Measurements from ENCODE around the gene DDX17.
A peak's percentile ranks its signal among the peaks of the same experiment; 100 is the strongest.
"Not testable (repeated sequence)": the region's sequence is repeated elsewhere in the genome, so short reads cannot be mapped to it uniquely, and the experiment has no call there.

Gene DDX17

DNA sequence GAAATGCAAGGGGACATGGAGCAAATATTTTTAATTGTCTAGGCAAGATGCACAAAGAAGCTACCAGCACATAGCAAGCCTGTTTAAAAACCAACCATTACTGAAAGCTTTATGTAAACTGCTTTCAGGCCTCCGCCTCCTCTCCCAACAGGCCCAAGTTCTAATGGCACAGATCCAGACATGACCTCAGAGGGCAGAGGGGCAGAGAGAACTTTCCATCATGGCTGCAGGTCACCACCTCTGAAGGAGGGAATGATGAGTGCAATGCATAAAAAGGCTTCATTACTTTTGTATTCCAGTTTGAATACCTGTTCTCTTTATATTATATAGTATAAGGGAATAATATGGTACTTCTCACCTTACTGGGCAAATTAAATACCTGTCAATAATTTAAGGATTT, 15.2 kb downstream of the DDX17 start:
- DNase-seq = no peak

DNA sequence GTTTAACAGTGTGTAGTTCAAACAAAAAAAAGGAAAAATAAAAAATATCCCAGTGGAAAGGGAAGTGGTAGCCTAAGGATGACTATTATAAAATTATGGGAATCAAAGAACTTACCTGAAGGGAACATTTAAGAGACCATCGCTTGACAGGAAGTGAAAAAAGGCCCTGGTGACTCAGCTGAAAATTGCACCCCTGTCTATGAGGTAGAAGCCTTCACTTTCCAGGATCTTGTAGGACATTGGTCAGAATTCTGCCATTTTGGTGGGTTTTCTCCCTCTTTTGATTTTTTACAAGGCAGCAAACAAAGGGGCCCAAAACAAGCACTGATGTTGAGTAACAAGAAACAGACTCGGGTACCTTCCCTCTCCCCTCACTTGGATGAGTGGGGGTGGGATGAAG, 15.6 kb downstream of the DDX17 start:
- no peak for DNase-seq

- no peak for DNase-seq
Observed at GRCh38 chr22:38489561-38490145, 16.5 kb downstream of the DDX17 start.

DNA sequence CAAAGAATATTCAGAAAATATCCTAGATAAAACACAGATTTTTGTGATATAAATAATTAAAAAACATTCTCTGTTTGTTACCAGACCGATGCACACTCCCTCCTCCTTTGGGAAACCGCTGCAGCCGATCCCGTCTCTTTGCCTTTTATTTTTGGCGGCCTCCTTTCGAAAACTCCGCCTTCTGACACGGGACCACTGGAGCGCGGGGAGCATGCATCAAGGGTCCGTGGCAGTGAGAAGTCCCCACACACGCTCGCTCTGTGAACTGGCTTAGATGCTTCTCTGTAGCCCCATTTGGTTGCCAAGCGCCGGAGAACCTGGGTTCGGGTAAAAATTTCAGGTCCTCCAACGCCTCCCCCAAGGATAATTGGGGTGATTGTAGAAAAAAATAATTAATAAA, 17.0 kb downstream of the DDX17 start:
- no peak for DNase-seq

- no peak for DNase-seq
Observed at GRCh38 chr22:38487946-38488345, 18.2 kb downstream of the DDX17 start.

DNA sequence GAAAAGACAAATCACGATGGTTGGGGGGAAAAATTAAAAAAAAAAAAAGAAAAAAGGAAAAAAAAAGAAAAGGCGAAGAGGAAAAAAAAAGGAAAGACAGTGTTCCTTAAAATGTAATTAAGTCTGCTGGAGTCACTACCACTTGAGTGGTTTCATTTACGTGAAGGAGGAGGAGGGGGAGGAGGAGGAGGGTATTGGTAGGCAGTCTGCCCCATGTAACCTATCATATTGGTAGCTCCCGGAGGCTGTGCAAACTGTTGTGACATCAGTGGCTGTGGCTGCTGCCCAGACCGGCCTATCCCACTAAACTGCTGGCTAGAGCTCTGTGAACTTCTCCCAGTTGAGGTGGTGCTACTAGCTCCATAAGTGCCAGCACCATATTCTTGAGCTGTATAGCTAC, 20.3 kb downstream of the DDX17 start:
- no peak for DNase-seq

GRCh38 chr22:38484244-38484643, 21.9 kb downstream of the DDX17 start:
- no peak for DNase-seq

- no peak for DNase-seq
Observed at GRCh38 chr22:38482662-38483308, 23.3 kb downstream of the DDX17 start.

- DNase-seq = no peak
Observed at GRCh38 chr22:38481871-38482332, 24.2 kb downstream of the DDX17 start.

- DNase-seq = no peak
Observed at GRCh38 chr22:38481162-38481870, 24.8 kb downstream of the DDX17 start.

DNA sequence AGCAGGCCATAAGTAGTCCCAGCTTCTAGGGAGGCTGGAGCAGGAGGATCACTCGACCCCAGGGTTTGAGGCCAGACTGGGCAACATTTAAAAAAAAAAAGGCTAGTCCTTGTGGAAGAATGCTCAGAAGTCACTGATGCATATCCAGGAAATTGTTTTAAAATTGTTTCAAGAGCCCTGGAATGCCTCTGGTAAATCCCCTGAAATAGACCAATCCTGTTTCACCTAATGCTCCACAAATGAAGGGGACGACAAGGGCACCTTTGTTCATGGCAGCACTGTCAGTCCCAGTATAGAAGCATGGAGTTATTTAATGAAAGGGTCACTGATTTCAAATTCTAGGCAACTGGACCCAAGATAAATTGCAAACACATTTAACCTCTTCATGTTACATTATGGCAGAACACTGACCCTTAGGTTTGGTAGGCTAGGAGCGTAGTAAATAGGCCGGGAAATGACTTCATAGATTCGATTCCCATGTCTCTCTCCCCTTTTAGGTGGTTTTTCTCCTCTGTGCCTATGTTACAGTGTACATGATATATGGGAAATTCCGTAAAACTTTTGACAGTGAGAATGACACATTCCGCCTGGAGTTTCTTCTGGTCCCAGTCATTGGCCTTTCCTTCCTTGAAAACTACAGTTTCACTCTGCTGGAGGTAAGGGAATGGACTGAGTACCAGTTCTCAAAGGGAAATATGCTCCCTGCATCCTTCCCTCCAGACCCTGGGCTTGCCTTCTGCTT, 26.8 kb downstream of the DDX17 start:
- DNase-seq = no peak

GRCh38 chr22:38477585-38477984, 28.5 kb downstream of the DDX17 start:
- DNase-seq = no peak

GRCh38 chr22:38474003-38474607, 32.0 kb downstream of the DDX17 start:
- no peak for DNase-seq

DNA sequence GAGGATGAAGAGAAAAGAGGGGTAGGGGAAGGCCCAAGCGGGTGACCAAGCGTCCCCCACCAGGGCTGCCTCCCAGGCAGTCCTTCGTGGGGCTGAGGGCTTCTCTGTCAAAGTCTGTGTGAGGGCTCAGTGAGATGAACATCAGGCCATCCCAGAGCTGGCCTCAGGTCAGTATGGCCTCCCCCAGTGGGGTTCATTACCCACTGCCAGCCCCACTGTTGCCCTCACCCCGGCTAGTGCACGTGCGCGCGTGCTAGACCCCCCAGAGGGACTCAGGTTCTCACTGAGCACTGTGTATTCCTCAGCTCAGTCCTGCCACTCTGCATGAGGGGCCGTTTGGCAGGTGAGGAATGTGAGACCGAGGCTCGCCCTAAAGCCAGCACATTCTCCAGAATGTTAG, 34.9 kb downstream of the DDX17 start:
- DNase-seq = no peak

DNA sequence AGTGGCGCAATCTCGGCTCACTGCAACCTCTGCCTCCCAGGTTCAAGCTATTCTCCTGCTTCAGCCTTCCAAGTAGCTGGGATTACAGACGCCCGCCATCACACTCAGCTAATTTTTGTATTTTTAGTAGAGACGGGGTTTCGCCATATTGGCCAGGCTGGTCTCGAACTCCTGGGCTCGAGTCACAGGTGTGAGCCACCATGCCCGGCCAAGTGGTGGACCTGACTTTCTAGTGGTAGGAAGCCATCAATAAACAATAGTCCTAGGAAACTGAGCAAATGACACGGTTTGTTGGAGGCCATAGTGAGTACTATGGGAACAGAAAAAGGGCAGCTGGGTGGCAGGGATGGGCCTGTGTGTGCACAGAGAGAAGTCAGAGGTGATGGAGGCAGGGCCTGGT, 35.9 kb downstream of the DDX17 start:
- DNase-seq = not testable (repeated sequence)

DNA sequence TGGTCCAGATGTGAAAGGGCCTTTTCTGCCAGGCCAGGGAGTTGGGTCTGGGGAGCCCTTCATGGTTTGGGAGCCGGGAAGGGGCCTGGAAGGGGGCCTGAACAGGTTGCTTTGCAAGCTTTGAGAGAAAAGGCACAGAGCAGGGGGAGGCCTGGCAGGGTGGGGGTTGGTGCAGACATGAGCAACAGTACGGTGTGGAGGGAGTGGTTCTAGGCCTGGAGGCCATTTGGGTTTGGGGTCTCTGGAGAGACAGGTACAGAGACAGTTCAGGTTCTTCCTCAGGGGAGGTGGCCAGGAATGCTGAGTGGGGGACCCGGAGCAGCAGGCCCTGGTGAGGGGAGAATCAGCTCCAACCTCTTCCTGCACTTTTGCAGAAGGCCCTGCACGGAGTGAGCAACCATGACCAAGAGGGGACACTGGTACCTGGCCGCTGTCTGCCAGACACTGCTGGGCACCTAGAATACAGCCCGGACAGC, 36.8 kb downstream of the DDX17 start:
- no peak for DNase-seq

DNA sequence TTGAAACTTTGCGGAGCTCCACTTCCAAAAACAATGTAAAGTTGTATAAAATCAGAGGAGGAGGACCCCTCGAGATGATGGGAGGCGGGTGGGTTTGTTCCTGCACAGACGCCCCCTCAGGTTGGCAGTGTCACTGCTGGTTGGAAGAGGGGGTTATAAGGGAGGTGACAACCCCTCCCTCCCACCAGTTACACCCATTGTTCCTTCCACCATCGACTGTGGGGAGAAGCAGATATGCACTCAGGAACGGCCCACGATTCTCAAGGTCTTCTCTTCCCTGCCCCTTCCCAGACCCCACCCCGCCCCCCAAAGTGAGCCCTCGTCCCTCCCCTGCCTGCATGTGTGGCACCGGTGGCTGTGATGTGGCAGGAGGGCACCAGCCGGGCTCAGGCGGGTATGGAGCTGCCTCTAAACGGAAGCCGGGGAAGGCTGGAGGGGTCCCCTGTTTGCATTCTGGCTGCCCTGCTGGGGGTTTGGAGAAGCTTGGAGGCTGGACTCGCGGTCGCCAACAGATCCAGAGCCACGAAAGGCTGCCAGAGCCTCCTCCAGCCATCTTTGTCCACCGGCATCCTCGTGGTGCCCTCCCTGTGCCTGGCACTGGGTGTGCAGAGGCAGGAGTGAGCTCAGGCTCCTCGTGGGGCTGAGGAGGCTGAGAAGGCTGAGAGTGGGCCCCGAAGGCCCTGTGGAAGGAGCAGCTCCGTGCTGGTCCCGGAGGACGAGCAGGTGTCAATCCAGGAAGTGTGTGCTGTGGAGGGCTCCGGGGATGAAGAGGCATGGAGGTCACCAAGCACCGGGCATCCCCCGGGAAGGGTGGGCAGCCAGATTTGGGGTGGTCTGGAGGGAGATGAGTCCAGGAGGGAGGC, 37.4 kb downstream of the DDX17 start:
- DNase-seq = no peak

- DNase-seq = peak; percentile 57
Observed at GRCh38 chr22:38467904-38468442, 38.1 kb downstream of the DDX17 start, which contains the start of gene KDELR3. Gene KDELR3 (plus strand): TSS chr22:38468096. CDS start chr22:38468234, 138 bp downstream.

DNA sequence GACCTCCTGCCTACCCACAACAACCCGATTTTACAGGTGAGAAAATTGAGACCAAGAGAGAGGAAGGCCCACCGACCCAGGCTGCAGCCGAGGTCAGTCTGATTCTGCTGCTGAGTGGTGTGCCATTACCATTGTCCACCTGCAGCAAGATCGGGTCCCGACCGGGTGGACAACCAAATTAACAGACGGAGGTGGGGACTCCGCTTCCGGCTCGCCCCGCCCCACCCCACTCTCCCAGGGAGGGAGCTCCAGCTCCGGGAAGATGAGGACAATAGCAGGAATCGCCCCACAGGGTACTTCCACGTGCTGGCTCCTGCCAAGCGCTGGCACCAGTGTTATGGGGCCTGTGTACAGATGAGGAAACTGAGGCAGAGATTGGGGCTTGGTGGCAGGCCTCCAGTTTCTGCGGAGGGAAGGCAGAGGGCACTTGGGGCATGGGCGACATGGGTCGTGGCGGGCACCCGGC, 38.6 kb downstream of the DDX17 start:
- no peak for DNase-seq

- no peak for DNase-seq
Observed at GRCh38 chr22:38465673-38466490, 40.2 kb downstream of the DDX17 start.

Measured in CD4-positive, alpha-beta T cell treated with Interleukin-17A for 4 hours (primary cell).